Activated CD4-positive, alpha-beta T cell treated with anti-CD3 and anti-CD28 coated beads for 1 hour (primary cell): ENCODE measurements around the gene MCOLN1.

Experiments
- DNase-seq: peaks from one replicate; pipeline ENCODE4 v3.0.0-alpha.2; 2020

The MCOLN1 gene

GRCh38 chr19:7582446-7582845, 60.0 kb downstream of the MCOLN1 start:
- DNase-seq: no peak
